ENCODE results near the gene LCE1B.

GRCh38 chr1:152859696-152860095, 47.9 kb downstream of the LCE1B start, which contains the start of gene LCE7A:
- TF ChIP-seq CTCF (optimal IDR thresholded peaks at IDR 0.05 in 1 of 3, IDR thresholded peaks at IDR 0.05 in 1 of 3, conservative IDR thresholded peaks at IDR 0.05 in 1 of 3; ENCODE audit: extremely low read depth in 1 of 3, insufficient read depth in 2 of 3, low read length in 3 of 3) (no peak), EZH2 (IDR thresholded peaks at IDR 0.05; ENCODE audit: low read length) (no peak)
